ENCODE data around the gene FAM83G.

DNA sequence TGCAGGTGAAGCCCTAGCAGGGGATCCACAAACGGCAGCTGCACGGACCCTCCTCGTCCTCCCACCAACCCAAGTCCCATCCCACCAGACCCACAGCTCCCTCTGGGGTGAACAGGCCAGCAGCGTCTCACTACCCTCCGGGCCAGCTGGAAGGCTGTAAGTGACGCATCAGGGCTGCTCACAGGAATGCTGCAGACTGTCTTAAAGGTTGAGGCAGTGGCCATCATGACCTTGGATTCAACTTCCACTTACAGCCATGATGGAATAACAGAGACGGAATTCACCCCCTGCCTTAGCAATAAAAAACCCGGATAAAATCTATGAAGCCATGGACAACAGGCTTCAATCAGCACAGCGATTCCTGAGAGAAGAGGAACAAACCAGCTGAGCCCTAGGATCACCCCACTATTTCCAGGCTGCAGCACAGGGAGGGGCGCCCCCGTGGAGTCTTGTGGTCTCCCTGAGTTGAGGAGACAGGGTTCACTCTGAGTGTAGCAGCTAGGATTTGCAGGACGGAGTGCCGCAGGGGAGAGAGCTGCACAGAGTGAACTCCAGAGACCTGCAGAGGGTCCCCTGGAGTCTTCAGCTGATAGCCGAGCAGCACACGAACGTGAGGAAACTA, 10.5 kb downstream of the FAM83G start:
- TF ChIP-seq, protein P1, sequence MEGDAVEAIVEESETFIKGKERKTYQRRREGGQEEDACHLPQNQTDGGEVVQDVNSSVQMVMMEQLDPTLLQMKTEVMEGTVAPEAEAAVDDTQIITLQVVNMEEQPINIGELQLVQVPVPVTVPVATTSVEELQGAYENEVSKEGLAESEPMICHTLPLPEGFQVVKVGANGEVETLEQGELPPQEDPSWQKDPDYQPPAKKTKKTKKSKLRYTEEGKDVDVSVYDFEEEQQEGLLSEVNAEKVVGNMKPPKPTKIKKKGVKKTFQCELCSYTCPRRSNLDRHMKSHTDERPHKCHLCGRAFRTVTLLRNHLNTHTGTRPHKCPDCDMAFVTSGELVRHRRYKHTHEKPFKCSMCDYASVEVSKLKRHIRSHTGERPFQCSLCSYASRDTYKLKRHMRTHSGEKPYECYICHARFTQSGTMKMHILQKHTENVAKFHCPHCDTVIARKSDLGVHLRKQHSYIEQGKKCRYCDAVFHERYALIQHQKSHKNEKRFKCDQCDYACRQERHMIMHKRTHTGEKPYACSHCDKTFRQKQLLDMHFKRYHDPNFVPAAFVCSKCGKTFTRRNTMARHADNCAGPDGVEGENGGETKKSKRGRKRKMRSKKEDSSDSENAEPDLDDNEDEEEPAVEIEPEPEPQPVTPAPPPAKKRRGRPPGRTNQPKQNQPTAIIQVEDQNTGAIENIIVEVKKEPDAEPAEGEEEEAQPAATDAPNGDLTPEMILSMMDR (IDR thresholded peaks at IDR 0.05; ENCODE audit: insufficient read depth, low read depth, low read length) = no peak
- TF ChIP-seq EZH2 (IDR thresholded peaks at IDR 0.05; ENCODE audit: insufficient read depth, low read length) = no peak

All from astrocyte (in vitro differentiated cells and primary cell).